PC-3 (cell line): ENCODE measurements around the gene FAM117B.

Source experiments
- CTCF ChIP-seq: fragments of 300-600 bp; sonication (generic); conservative IDR thresholded peaks from 2 replicates; pipeline ENCODE4 v1.5.1; 2017; ENCODE audit warnings: antibody characterized with exemption, low read depth, mild to moderate bottlenecking, low read length
- EZH2 ChIP-seq: fragments of 300-600 bp; sonication (generic); IDR thresholded peaks from one replicate; pipeline ENCODE4 v1.6.1; 2017; ENCODE audit warnings: antibody characterized with exemption, mild to moderate bottlenecking, low read length; ENCODE audit not compliant: unreplicated experiment
- EZH2phosphoT487 ChIP-seq: fragments of 300-600 bp; sonication (generic); IDR thresholded peaks from 2 replicates; pipeline ENCODE4 v1.6.1; 2018; ENCODE audit warnings: mild to moderate bottlenecking, antibody characterized with exemption, low read length, borderline replicate concordance

- TF ChIP-seq CTCF (no peak), EZH2 (no peak), EZH2phosphoT487 (no peak)
Observed at GRCh38 chr2:202749477-202749876, 114.7 kb downstream of the FAM117B start.
